Measurements from ENCODE around the gene UGCG. TPM values are rescaled to one million over a fixed set of nuclear protein-coding genes. Genes with fewer than 3 reads are reported as not detected.

Gene UGCG
- total RNA-seq, 1 experiment from 2014 or later, result 75.5 TPM

GRCh38 chr9:111913159-111913558 lies 16.5 kb downstream of the UGCG start:
- CTCF ChIA-PET, result interaction anchor here (0.6 kb wide), 1 partner anchor 42 kb away, joined by 4 read pairs; no protein-coding TSS in a partner anchor
- H3K4me3 Mint-ChIP-seq (ENCODE audit: low read depth, unreplicated experiment), result no peak overlapping the region
- no peak overlapping the region for H3K27ac Mint-ChIP-seq (ENCODE audit: unreplicated experiment)
- H3K36me3 Mint-ChIP-seq (ENCODE audit: insufficient read depth, unreplicated experiment), result peaks cover 59% of the 10 kb centered on the region
- no peak for TF ChIP-seq CTCF (IDR thresholded peaks at IDR 0.05; ENCODE audit: unreplicated experiment)
- intact Hi-C loops (cut with micrococcal nuclease; ENCODE audit: unreplicated experiment), result loop anchor here (5.0 kb wide), 1 partner anchor 151 kb away; no protein-coding TSS in a partner anchor
- H3K4me1 Mint-ChIP-seq (ENCODE audit: low read depth, unreplicated experiment), result peaks cover 53% of the 10 kb centered on the region
- H3K27me3 Mint-ChIP-seq (ENCODE audit: unreplicated experiment), result no peaks in the 10 kb centered on the region
- BruUV-seq (replicated peaks), result no TSS peak
- DNase-seq, result no peak
- H3K9me3 Mint-ChIP-seq (ENCODE audit: low read depth, unreplicated experiment), result no peaks in the 10 kb centered on the region

- Mint-ChIP-seq H3K4me3 (ENCODE audit: low read depth, unreplicated experiment) (peak overlapping the region; percentile 69), H3K27me3 (ENCODE audit: unreplicated experiment) (no peaks in the 10 kb centered on the region), H3K36me3 (ENCODE audit: insufficient read depth, unreplicated experiment) (peaks cover 63% of the 10 kb centered on the region), H3K27ac (ENCODE audit: unreplicated experiment) (peak overlapping the region; percentile 63), H3K9me3 (ENCODE audit: low read depth, unreplicated experiment) (no peaks in the 10 kb centered on the region), H3K4me1 (ENCODE audit: low read depth, unreplicated experiment) (peaks cover 43% of the 10 kb centered on the region)
- no TSS peak for BruUV-seq (replicated peaks)
- CTCF ChIA-PET, result no interaction called here
- no peak for DNase-seq
- TF ChIP-seq CTCF (IDR thresholded peaks at IDR 0.05; ENCODE audit: unreplicated experiment), result no peak
- intact Hi-C loops (cut with micrococcal nuclease; ENCODE audit: unreplicated experiment), result loop anchor here (2.0 to 5.0 kb wide), 2 partner anchors 14 to 153 kb away; no protein-coding TSS in a partner anchor
These were observed 18.3 kb downstream of the UGCG start for GRCh38 chr9:111914749-111915424.

GRCh38 chr9:111915425-111915758 lies 18.8 kb downstream of the UGCG start:
- intact Hi-C loops (cut with micrococcal nuclease; ENCODE audit: unreplicated experiment), result loop anchor here (2.0 kb wide), 1 partner anchor 15 kb away; no protein-coding TSS in a partner anchor
- Mint-ChIP-seq H3K27me3 (ENCODE audit: unreplicated experiment) (no peaks in the 10 kb centered on the region), H3K4me1 (ENCODE audit: low read depth, unreplicated experiment) (peaks cover 38% of the 10 kb centered on the region), H3K4me3 (ENCODE audit: low read depth, unreplicated experiment) (peak overlapping the region; percentile 69), H3K9me3 (ENCODE audit: low read depth, unreplicated experiment) (no peaks in the 10 kb centered on the region), H3K27ac (ENCODE audit: unreplicated experiment) (peak overlapping the region; percentile 63), H3K36me3 (ENCODE audit: insufficient read depth, unreplicated experiment) (peaks cover 66% of the 10 kb centered on the region)
- TF ChIP-seq CTCF (IDR thresholded peaks at IDR 0.05; ENCODE audit: unreplicated experiment), result no peak
- BruUV-seq (replicated peaks), result TSS peak; percentile 9
- CTCF ChIA-PET, result no interaction called here
- no peak for DNase-seq

- H3K36me3 Mint-ChIP-seq (ENCODE audit: insufficient read depth, unreplicated experiment), result peaks cover 65% of the 10 kb centered on the region
- no peaks in the 10 kb centered on the region for H3K9me3 Mint-ChIP-seq (ENCODE audit: low read depth, unreplicated experiment)
- H3K27me3 Mint-ChIP-seq (ENCODE audit: unreplicated experiment), result no peaks in the 10 kb centered on the region
- H3K27ac Mint-ChIP-seq (ENCODE audit: unreplicated experiment), result no peak overlapping the region
- intact Hi-C loops (cut with micrococcal nuclease; ENCODE audit: unreplicated experiment), result no loop called here
- TF ChIP-seq CTCF (IDR thresholded peaks at IDR 0.05; ENCODE audit: unreplicated experiment), result no peak
- H3K4me1 Mint-ChIP-seq (ENCODE audit: low read depth, unreplicated experiment), result peaks cover 30% of the 10 kb centered on the region
- CTCF ChIA-PET, result interaction anchor here (0.6 kb wide), 1 partner anchor 42 kb away, joined by 3 read pairs; no protein-coding TSS in a partner anchor
- no peak for DNase-seq
- H3K4me3 Mint-ChIP-seq (ENCODE audit: low read depth, unreplicated experiment), result no peak overlapping the region
- no TSS peak for BruUV-seq (replicated peaks)
These were observed 19.6 kb downstream of the UGCG start for GRCh38 chr9:111916234-111916645.
